Suprapubic skin (tissue), 4 donors: Measurements from ENCODE around the gene DOCK8.

Experiments used
- EP300 ChIP-seq: sonication (generic); formaldehyde crosslinking; IDR thresholded peaks from one replicate; pipeline ENCODE4 v1.6.1; 2017; ENCODE audit warnings: antibody characterized with exemption
- POLR2AphosphoS5 ChIP-seq, 3 donors: sonication (generic); formaldehyde crosslinking; IDR thresholded peaks; one replicate each; pipeline ENCODE4 v1.6.1; 2017; ENCODE audit warnings: antibody characterized with exemption in 3 of 3

GRCh38 chr9:224026-224425 is 9.4 kb downstream of the DOCK8 start:
- no peak for TF ChIP-seq POLR2AphosphoS5 (IDR thresholded peaks at IDR 0.05)
- TF ChIP-seq EP300, result no peak
